T-helper 2 cell (primary cell): ENCODE results near the gene PTPN13.
"Not testable (repeated sequence)": the region's sequence is repeated elsewhere in the genome, so short reads cannot be mapped to it uniquely, and the experiment has no call there.

ENCODE experiments used
- DNase-seq, 5 experiments: peaks; one replicate each; pipeline versions ENCODE4 v3.0.0 to v3.0.0-alpha.2; 2012 to 2022

The PTPN13 gene

GRCh38 chr4:86652332-86652932 lies 58.3 kb downstream of the PTPN13 start:
- DNase-seq: no peak

GRCh38 chr4:86653237-86653865 lies 59.2 kb downstream of the PTPN13 start:
- DNase-seq: peak in 1 of 5 experiments; percentile 18

GRCh38 chr4:86656781-86657180 lies 62.7 kb downstream of the PTPN13 start:
- DNase-seq: not testable (repeated sequence)

GRCh38 chr4:86657382-86657781 lies 63.3 kb downstream of the PTPN13 start:
- no peak for DNase-seq

- DNase-seq: no peak
These were observed 63.8 kb downstream of the PTPN13 start for GRCh38 chr4:86657910-86658309.

GRCh38 chr4:86660401-86660800 lies 66.3 kb downstream of the PTPN13 start:
- no peak for DNase-seq

GRCh38 chr4:86661006-86661405 lies 66.9 kb downstream of the PTPN13 start:
- no peak for DNase-seq

- DNase-seq: no peak
These were observed 67.3 kb downstream of the PTPN13 start for GRCh38 chr4:86661418-86661817.

- DNase-seq: no peak
These were observed 70.8 kb downstream of the PTPN13 start for GRCh38 chr4:86664959-86665358.

- DNase-seq: no peak
These were observed 76.2 kb downstream of the PTPN13 start for GRCh38 chr4:86670298-86670697.

- no peak for DNase-seq
These were observed 76.6 kb downstream of the PTPN13 start for GRCh38 chr4:86670756-86671155.

- DNase-seq: no peak
These were observed 81.4 kb downstream of the PTPN13 start for GRCh38 chr4:86675548-86675947.

- no peak for DNase-seq
These were observed 84.7 kb downstream of the PTPN13 start for GRCh38 chr4:86678796-86679195.

- no peak for DNase-seq
These were observed 85.3 kb downstream of the PTPN13 start for GRCh38 chr4:86679441-86679840.

- DNase-seq: no peak
These were observed 89.1 kb downstream of the PTPN13 start for GRCh38 chr4:86683167-86683566.

- DNase-seq: no peak
These were observed 89.9 kb downstream of the PTPN13 start for GRCh38 chr4:86683983-86684382.

- no peak for DNase-seq
These were observed 91.3 kb downstream of the PTPN13 start for GRCh38 chr4:86685401-86685800.

- DNase-seq: no peak
These were observed 92.6 kb downstream of the PTPN13 start for GRCh38 chr4:86686741-86687140.

- DNase-seq: no peak
These were observed 93.9 kb downstream of the PTPN13 start for GRCh38 chr4:86688026-86688425.

GRCh38 chr4:86704601-86705000 lies 110.5 kb downstream of the PTPN13 start:
- DNase-seq: no peak

GRCh38 chr4:86706923-86707597 lies 112.9 kb downstream of the PTPN13 start:
- no peak for DNase-seq

- DNase-seq: no peak
These were observed 123.5 kb downstream of the PTPN13 start for GRCh38 chr4:86717651-86718050.

- DNase-seq: no peak
These were observed 124.0 kb downstream of the PTPN13 start for GRCh38 chr4:86718152-86718551.

GRCh38 chr4:86719149-86719548 lies 125.0 kb downstream of the PTPN13 start:
- DNase-seq: not testable (repeated sequence)
